ENCODE data around the gene EXOC1.
"Not testable (repeated sequence)": the region's sequence is repeated elsewhere in the genome, so short reads cannot be mapped to it uniquely, and the experiment has no call there.

Gene EXOC1

DNA sequence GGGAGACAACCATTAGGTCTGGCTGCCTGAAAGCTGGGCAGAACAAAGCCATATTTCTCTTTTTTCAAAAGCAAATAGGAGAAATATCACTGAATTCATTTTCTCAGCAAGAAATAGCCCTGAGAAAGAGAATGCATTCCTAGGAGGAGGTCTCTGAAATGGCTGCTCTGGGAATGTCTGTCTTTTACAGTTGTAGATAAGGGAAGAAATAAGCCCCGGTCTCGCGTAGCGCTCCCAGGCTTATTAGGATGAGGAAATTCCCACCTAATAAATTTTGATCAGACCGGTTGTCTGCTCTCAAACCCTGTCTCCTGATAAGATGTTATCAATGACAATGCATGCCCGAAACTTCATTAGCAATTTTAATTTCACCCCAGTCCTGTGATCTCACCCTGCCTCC lies 82.5 kb downstream of the EXOC1 start:
- DNase-seq; in situ Hi-C loops (cut with HindIII; ENCODE audit: low pct_ligation_motif_present, low pct_unique_long_range_greater_than_20kb, low sequenced_read_pairs): not testable (repeated sequence)

DNA sequence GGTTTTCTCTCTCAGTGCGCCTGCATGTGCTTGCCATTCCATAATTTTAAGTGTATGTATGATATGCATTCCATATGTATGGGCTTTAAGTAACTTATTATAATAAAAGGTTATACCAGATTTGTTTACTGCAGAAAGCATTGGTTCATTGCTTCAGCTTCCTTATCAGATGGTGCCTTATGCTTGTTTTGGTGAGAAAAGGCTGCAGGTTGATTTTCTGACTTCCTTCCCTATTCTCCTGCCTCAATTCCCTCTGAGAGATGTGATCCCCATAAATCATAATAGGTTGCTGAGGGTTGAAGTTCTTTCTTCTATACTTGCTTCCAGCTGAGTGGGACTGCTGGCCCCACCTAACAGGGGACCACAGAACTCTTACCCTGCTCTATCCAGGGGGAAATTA lies 85.0 kb downstream of the EXOC1 start:
- in situ Hi-C loops (cut with HindIII; ENCODE audit: low pct_ligation_motif_present, low pct_unique_long_range_greater_than_20kb, low sequenced_read_pairs) = no loop called here
- no peak for DNase-seq

DNA sequence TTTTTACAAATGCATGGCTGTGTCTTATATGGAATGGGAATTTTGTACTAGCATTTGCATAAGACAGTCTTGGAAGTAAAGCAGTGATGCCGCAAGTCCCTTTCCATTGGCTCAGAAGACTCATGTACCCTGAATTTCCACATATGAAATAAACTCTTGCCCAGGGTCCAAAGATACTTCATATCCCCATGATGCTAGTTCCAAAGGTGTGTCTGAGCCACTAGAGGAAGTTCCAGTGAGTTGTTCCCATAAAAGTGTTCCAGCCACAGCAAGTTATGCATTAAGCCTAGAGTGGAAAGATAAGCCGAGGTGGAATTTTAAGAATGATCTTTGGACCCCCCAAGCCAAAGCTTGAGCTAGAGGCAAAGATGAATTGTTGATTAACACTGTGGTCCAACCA lies 86.0 kb downstream of the EXOC1 start:
- in situ Hi-C loops (cut with HindIII; ENCODE audit: low pct_ligation_motif_present, low pct_unique_long_range_greater_than_20kb, low sequenced_read_pairs) = no loop called here
- DNase-seq = no peak

DNA sequence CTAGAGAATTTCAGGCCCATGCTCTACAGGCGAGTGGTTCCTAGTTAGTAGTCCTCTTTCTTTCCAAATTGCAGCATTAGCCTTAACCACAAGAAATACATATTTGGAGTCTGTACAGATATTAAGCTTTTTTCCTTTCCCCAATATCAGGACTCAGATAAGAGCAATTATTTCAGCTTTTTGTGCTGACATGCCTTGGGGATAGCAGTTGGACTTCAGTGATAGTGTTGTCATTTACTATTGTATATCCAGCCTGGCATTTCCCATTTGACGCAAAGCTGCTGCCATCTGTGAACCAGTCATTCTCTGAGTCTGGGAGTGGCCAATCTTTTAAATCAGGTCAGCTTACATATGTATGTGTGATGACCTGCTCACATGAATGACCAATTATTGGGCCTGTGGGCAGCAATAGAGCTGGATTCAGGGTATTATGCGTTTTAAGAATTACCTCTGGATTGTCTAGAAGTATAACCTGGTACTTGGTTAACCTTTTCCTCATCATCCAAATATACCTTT lies 88.5 kb downstream of the EXOC1 start:
- no peak for DNase-seq

DNA sequence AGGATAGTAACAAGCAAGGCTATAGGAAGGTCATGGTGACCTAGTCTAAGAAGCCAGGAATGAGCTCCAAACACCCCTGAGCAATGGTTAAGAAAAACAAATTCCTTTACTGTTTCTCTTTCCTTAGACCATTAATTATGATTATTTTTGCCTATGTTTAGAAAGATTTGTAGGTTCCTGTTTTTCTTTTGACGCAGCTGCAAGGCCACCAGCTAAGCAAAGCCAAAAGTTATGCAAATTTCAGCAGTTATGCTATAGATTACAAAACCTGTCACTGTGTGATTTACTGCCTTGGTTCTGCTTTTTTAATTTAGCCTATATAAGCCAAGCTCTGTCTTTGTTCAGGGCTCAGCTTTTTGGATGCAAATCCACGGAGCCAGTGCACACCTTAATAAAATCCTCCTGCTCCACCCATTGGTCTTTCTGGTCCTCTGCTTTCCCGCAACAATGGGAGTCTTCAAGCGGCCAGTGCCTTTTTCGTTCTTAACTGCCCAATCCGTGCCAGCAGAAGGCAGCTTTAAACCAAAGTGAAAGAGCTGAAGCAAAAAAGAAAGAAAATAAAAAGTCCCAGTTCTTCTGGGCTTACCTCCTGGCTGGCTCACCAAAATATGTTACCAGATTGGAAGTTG lies 93.9 kb downstream of the EXOC1 start:
- DNase-seq = no peak
- in situ Hi-C loops (cut with HindIII; ENCODE audit: low pct_ligation_motif_present, low pct_unique_long_range_greater_than_20kb, low sequenced_read_pairs) = no loop called here

More for the DNA sequence above, 88.5 kb downstream of the EXOC1 start:
- in situ Hi-C loops (cut with HindIII; ENCODE audit: low pct_ligation_motif_present, low pct_unique_long_range_greater_than_20kb, low sequenced_read_pairs) = no loop called here

DNA sequence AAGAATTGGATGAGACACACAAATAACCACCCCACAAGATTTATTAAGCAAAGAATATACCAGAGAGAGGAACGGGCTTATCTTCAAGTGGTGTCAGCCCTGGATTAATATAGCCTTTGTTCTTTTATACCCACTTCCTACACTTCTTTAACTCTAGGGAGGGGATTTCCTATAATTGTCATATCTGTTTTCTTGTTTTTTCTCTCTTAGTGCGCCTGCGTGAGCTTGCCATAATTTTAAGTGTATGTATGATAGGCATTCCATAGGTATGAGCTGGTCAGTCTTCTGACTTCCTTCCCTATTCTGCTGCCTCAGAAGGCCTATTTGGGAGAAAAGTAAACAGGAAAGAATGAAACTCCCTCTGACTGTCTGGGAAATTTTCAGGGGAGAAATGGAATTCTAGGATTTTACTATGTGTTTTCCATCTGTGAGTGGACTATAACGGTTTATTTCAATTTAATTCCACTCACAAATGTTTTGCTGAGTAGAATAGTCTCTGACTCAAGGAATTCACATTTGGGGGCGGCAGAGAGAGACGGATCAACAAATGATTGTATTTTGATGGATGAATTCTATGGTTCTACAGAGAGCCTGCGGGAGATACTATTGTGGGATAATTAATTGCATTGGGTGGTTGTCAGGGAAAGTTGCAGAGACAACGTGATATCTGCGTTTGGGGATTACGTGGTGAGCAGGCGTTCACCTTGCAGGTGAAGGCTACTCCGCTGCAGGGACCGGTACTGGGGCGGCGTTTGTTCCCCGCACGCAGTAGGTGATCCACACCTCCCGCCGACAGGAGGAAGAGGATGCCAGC lies 94.7 kb downstream of the EXOC1 start:
- DNase-seq = peak; percentile 69
- in situ Hi-C loops (cut with HindIII; ENCODE audit: low pct_ligation_motif_present, low pct_unique_long_range_greater_than_20kb, low sequenced_read_pairs) = no loop called here

DNA sequence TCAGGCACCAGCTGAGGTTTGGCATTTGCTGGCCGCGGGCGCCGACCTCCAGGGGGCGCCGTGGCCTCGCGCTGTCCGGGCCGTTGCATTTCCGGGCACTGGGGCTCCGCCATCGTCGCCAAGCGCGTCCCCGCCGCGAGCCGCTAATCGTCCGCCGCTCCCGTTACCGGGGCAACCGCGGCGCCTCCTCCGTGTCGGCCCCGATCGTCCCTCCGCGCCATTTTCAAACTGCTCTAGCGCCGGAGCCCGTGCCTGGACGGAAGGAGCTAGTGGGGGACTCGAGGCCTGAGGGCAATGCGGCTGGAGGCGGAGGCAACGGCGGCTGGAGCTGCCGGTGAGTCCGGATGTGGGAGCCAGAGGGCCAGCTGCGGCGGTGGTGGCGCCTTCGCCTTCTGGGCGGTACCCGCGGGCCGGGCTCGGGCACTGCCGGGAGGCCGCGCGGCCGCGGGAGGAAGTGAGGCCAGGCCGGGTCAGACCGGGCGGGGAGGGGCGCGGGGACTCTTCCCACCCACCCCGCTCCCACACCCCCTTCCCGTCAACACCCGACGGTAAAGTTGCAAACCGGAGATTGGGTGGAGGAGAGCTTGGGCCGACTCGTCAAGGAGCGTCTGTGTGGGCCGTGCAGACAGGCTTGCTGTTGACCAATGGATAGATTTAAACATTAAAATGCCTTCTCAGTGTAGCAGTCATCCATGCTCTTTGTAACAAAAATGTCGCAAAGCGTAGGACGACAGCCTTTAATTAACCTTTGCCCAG lies 95.5 kb downstream of the EXOC1 start, which contains the start of gene CEP135:
CEP135 (plus strand) TSS at position 220 of the 756 bp plus-strand sequence. CDS start 3,186 bp downstream, outside the sequence.
- in situ Hi-C loops (cut with HindIII; ENCODE audit: low pct_ligation_motif_present, low pct_unique_long_range_greater_than_20kb, low sequenced_read_pairs) = no loop called here
- peak; percentile 92 for DNase-seq

DNA sequence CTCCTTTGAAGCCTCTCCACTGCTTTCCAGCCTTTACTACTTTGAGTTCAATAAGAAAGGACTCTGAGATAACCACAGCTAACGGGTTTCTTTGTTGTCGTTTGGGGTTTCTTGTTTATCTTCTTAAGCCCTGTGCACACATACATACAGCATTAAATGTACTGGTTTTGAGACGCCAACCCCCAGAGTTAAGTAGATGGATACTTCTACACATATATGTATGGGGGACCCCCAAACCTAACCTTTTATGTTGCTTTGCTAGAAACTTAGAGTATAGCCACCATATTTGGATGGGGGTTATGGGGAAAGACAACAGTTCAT lies 96.0 kb downstream of the EXOC1 start:
- no peak for DNase-seq
- in situ Hi-C loops (cut with HindIII; ENCODE audit: low pct_ligation_motif_present, low pct_unique_long_range_greater_than_20kb, low sequenced_read_pairs) = no loop called here

DNA sequence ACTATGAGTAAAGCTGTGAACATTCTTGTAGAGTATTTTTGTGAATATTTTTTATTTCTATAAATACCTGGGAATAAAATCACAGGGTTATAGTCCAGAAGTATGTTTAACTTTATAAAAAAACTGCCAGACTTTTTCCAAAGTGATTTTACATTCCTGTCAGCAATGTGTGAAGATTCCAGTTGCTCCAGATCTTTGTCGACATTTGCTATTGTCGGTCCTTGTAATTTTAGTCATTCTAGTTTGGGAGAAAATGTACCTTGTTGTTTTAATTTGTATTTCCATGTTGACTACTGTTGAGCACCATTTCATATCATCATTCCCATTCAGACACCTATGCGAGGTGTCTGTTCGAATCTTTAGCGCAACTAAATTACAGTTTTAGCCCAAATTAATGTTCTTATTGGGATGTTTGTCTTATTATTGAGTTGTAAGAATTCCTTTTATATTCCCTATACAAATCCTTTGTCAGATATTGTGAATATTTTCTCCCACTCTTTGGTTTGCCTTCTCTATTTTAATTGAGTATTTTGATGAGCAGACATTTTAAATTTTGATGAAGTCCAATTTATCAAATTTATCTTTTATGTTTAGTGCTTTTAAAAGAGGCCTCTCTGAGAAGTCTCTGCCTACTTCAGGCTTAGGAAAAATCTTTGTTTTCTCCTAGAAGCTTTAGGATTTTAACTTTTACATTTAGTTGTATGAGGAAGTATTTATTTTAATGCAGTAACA lies 97.9 kb downstream of the EXOC1 start:
- DNase-seq = no peak
- in situ Hi-C loops (cut with HindIII; ENCODE audit: low pct_ligation_motif_present, low pct_unique_long_range_greater_than_20kb, low sequenced_read_pairs) = no loop called here

Data from ACHN (cell line).